SK-N-SH (cell line): ENCODE results near the gene LINC00305. TPM values are rescaled to one million over a fixed set of nuclear protein-coding genes. Genes with fewer than 3 reads are reported as not detected.

Experiments used
- CTCF ChIA-PET: fragments of 300-600, 350-600 bp; formaldehyde crosslinking; extraction: SDS; loops from one replicate; lab custom pipeline; 2021; lab: Yijun Ruan, JAX
- POLR2A ChIA-PET: fragments of 350-600 bp; sonication (Branson Sonifier 250); formaldehyde crosslinking; extraction: SDS; loops from one replicate; lab custom pipeline; 2020; ENCODE audit warnings: antibody characterized with exemption, inconsistent platforms; lab: Yijun Ruan, JAX
- DNase-seq: peaks from one replicate; pipeline ENCODE4 v3.0.0; 2012
- H2AFZ ChIP-seq: fragments of 200-600 bp; sonication (generic); 2 replicates; pipeline ENCODE4 v1.8.1; 2016; ENCODE audit warnings: antibody characterized with exemption, mild to moderate bottlenecking, low read depth
- H3F3A ChIP-seq: fragments of 200-600 bp; sonication (generic); replicated peaks from 2 replicates; pipeline ENCODE3; 2016; ENCODE audit warnings: antibody characterized with exemption, mild to moderate bottlenecking; ENCODE audit not compliant: insufficient read depth
- H3K27ac ChIP-seq, 2 experiments: fragments of 200-500 bp in 1 of 2; fragments of 200-600 bp in 1 of 2; sonication (Bioruptor generic) in 1 of 2; sonication (generic), shearing (Covaris generic) in 1 of 2; 2 replicates each; pipeline versions ENCODE4 v1.5.1 to v1.6.1; 2014 to 2016; ENCODE audit warnings: low read depth in 2 of 2, inconsistent platforms in 1 of 2, low read length in 1 of 2, mild to moderate bottlenecking in 1 of 2, mixed read lengths in 1 of 2
- H3K27me3 ChIP-seq: fragments of 200-600 bp; sonication (generic), shearing (Covaris generic); 2 replicates; pipeline ENCODE4 v1.6.1; 2016; ENCODE audit warnings: mixed run types; ENCODE audit not compliant: insufficient read depth
- H3K36me3 ChIP-seq, 2 experiments: fragments of 200-500 bp in 1 of 2; fragments of 200-600 bp in 1 of 2; sonication (Bioruptor generic) in 1 of 2; sonication (generic) in 1 of 2; replicated peaks in 1 of 2; 2 replicates each; pipeline versions ENCODE3 to v1.5.1; 2014 to 2016; ENCODE audit warnings: low read length in 1 of 2, mild to moderate bottlenecking in 1 of 2; ENCODE audit not compliant: insufficient read depth in 2 of 2, control insufficient read depth in 1 of 2
- H3K4me1 ChIP-seq, 2 experiments: fragments of 200-500 bp in 1 of 2; fragments of 200-600 bp in 1 of 2; sonication (Bioruptor generic) in 1 of 2; sonication (generic), shearing (Covaris generic) in 1 of 2; 2 replicates each; pipeline versions ENCODE4 v1.5.1 to v1.6.1; 2014 to 2016; ENCODE audit warnings: low read depth in 1 of 2, low read length in 1 of 2, mixed run types in 1 of 2; ENCODE audit not compliant: insufficient read depth in 2 of 2, control insufficient read depth in 1 of 2
- H3K4me2 ChIP-seq: fragments of 200-600 bp; sonication (generic), shearing (Covaris generic); 2 replicates; pipeline ENCODE4 v1.6.1; 2017; ENCODE audit warnings: mixed run types
- H3K4me3 ChIP-seq, 2 experiments: fragments of 200-500 bp in 1 of 2; fragments of 200-600 bp in 1 of 2; sonication (Bioruptor generic) in 1 of 2; sonication (generic), shearing (Covaris generic) in 1 of 2; 2 replicates each; pipeline versions ENCODE4 v1.5.1 to v1.8.1; 2014 to 2016; ENCODE audit warnings: low read depth in 2 of 2, inconsistent platforms in 1 of 2, low read length in 1 of 2, mild to moderate bottlenecking in 1 of 2, mixed read lengths in 1 of 2, moderate library complexity in 1 of 2
- H3K79me2 ChIP-seq: fragments of 200-600 bp; sonication (generic); 2 replicates; pipeline ENCODE4 v1.8.1; 2017; ENCODE audit warnings: mild to moderate bottlenecking; ENCODE audit not compliant: insufficient read depth
- H3K9ac ChIP-seq: fragments of 200-600 bp; sonication (generic); 2 replicates; pipeline ENCODE4 v1.6.1; 2017; ENCODE audit warnings: mixed run types
- H3K9me2 ChIP-seq: fragments of 200-600 bp; sonication (generic); 2 replicates; pipeline ENCODE4 v1.6.1; 2017; ENCODE audit warnings: mixed run types
- H3K9me3 ChIP-seq: fragments of 200-600 bp; sonication (generic); 2 replicates; pipeline ENCODE4 v1.6.1; 2017; ENCODE audit warnings: mixed run types, mild to moderate bottlenecking, moderate library complexity
- H4K20me1 ChIP-seq: fragments of 200-600 bp; sonication (generic); 2 replicates; pipeline ENCODE4 v1.6.1; 2017; ENCODE audit warnings: mild to moderate bottlenecking, mixed run types; ENCODE audit not compliant: insufficient read depth
- CHD2 ChIP-seq: fragments of 150-350 bp; IDR thresholded peaks from 2 replicates; pipeline ENCODE4 v1.6.1; 2018; ENCODE audit warnings: low read length; ENCODE audit not compliant: partially characterized antibody
- ELF1 ChIP-seq: IDR thresholded peaks from 2 replicates; pipeline ENCODE4 v1.4.0; 2012
- EP300 ChIP-seq, 2 experiments: IDR thresholded peaks; 2 replicates each; pipeline versions ENCODE4 v1.4.0 to v1.6.1; 2012; ENCODE audit warnings: borderline replicate concordance in 1 of 2, low read depth in 1 of 2, low read length in 1 of 2
- FOXM1 ChIP-seq: IDR thresholded peaks from 2 replicates; pipeline ENCODE4 v1.4.0; 2012; ENCODE audit warnings: low read depth, mild to moderate bottlenecking
- GABPA ChIP-seq: IDR thresholded peaks from 2 replicates; pipeline ENCODE4 v1.4.0; 2012; ENCODE audit warnings: low read depth, mild to moderate bottlenecking
- JUND ChIP-seq: IDR thresholded peaks from 2 replicates; pipeline ENCODE4 v1.4.0; 2012
- MEF2A ChIP-seq: IDR thresholded peaks from 2 replicates; pipeline ENCODE4 v1.4.0; 2012; ENCODE audit warnings: low read depth, borderline replicate concordance
- MXI1 ChIP-seq: IDR thresholded peaks from 2 replicates; pipeline ENCODE4 v1.6.1; 2012; ENCODE audit warnings: mild to moderate bottlenecking, low read depth, low read length, improper control_type of control experiment
- NFIC ChIP-seq: IDR thresholded peaks from 2 replicates; pipeline ENCODE4 v1.4.0; 2012; ENCODE audit warnings: borderline replicate concordance
- RAD21 ChIP-seq: IDR thresholded peaks from 2 replicates; pipeline ENCODE4 v1.6.1; 2012; ENCODE audit warnings: mild to moderate bottlenecking, low read length
- RCOR1 ChIP-seq: fragments of 150-350 bp; IDR thresholded peaks from 2 replicates; pipeline ENCODE4 v1.6.1; 2017; ENCODE audit warnings: antibody characterized with exemption, low read length
- RFX5 ChIP-seq: IDR thresholded peaks from 2 replicates; pipeline ENCODE4 v1.6.1; 2012; ENCODE audit warnings: mild to moderate bottlenecking, improper control_type of control experiment, low read length
- SIN3A ChIP-seq: IDR thresholded peaks from 2 replicates; pipeline ENCODE4 v1.6.1; 2012; ENCODE audit warnings: low read depth, mild to moderate bottlenecking, low read length, moderate library complexity, borderline replicate concordance
- SMC3 ChIP-seq: IDR thresholded peaks from 2 replicates; pipeline ENCODE4 v1.6.1; 2012; ENCODE audit warnings: low read depth, low read length, improper control_type of control experiment
- TAF1 ChIP-seq: IDR thresholded peaks from 2 replicates; pipeline ENCODE4 v1.6.1; 2012; ENCODE audit warnings: low read depth, mild to moderate bottlenecking, low read length, moderate library complexity, borderline replicate concordance
- WGBS: methylation state at CpG from one replicate; pipeline ENCODE4 v1.1.6; 2017; ENCODE audit warnings: low lambda C conversion rate; 5-methylcytosine and 5-hydroxymethylcytosine counted together
- polyA plus RNA-seq, 3 experiments: library from polyadenylated mRNA; depleted of rRNA; stranded (reverse); fragments of >200 nt; gene quantifications; 2 replicates each; pipeline ENCODE4 v1.2.3, GENCODE V29; 2012
- TF ChIP-seq, protein P1 (sequence below): IDR thresholded peaks from 2 replicates; pipeline ENCODE4; 2012
- TF ChIP-seq, protein P2 (sequence below): IDR thresholded peaks from 2 replicates; pipeline ENCODE4 v1.4.0; 2012; ENCODE audit warnings: low read depth, borderline replicate concordance

The LINC00305 gene
- polyA plus RNA-seq, 1 of the 3 experiments (the other 2 are of a cell fraction), result not detected

DNA sequence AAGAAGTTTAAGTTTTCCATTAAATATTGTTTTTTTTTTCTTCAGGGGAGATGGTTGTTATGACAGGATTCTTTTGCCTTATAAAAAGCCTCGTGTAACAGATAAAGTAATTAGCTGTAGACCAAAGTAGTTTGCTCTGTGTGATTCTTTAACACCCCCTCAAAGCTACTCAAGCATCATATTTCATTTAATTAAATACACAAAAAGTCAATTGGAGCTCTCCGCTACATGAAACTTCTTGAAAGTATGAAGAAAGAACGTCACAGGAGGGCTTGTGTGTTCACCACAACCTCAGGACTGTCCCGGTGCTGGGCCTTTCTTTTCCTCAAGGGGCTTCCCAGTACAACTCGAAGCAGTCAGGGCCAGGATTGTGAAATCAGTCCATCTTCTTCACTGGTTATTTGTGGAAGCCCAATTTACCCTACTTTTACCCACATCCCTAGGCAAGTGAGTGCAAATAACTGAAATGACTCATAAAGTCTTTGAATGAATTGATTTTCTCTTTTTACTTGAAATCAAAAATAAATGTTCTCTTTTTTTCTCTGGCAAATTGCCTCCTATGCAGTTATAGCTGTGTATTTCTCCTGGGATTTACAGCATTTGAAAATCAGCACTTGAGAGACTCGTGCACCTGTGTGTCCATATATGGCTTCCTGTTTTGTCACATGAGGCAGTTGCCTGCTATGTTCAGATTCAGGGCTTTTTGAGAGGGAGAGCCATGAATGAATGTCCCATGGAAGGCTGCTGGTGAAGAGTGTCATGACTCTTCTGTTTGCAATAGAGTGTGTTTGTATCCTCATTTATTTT, 48.6 kb downstream of the LINC00305 start:
- Histone ChIP-seq H3K9me2 (no peaks in the 10 kb centered on the region), H3F3A (no peaks in the 10 kb centered on the region), H3K4me3 (no peak overlapping the region), H3K4me1 (no peaks in the 10 kb centered on the region), H3K27ac (no peak overlapping the region), H2AFZ (no peak overlapping the region), H3K9me3 (0 out of 2 replicates have a peak, but pooled peaks cover 3% of the 10 kb centered on the region), H3K4me2 (no peak overlapping the region), H3K36me3 (no peaks in the 10 kb centered on the region), H4K20me1 (no peaks in the 10 kb centered on the region), H3K9ac (no peak overlapping the region), H3K79me2 (no peaks in the 10 kb centered on the region), H3K27me3 (no peaks in the 10 kb centered on the region)
- TF ChIP-seq MXI1, result no peak
- no peak for TF ChIP-seq NFIC
- no peak for TF ChIP-seq EP300 (IDR thresholded peaks at IDR 0.05; ENCODE audit: borderline replicate concordance in 1 of 2, low read depth in 1 of 2, low read length in 1 of 2)
- TF ChIP-seq TAF1, result no peak
- TF ChIP-seq, protein P1, sequence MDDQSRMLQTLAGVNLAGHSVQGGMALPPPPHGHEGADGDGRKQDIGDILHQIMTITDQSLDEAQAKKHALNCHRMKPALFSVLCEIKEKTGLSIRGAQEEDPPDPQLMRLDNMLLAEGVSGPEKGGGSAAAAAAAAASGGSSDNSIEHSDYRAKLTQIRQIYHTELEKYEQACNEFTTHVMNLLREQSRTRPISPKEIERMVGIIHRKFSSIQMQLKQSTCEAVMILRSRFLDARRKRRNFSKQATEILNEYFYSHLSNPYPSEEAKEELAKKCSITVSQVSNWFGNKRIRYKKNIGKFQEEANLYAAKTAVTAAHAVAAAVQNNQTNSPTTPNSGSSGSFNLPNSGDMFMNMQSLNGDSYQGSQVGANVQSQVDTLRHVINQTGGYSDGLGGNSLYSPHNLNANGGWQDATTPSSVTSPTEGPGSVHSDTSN, result no peak
- no peak for TF ChIP-seq JUND
- 23% methylated on average over 6 of the region's 6 CpGs for WGBS
- POLR2A ChIA-PET, result no interaction called here
- CTCF ChIA-PET, result no interaction called here
- DNase-seq, result no peak

DNA sequence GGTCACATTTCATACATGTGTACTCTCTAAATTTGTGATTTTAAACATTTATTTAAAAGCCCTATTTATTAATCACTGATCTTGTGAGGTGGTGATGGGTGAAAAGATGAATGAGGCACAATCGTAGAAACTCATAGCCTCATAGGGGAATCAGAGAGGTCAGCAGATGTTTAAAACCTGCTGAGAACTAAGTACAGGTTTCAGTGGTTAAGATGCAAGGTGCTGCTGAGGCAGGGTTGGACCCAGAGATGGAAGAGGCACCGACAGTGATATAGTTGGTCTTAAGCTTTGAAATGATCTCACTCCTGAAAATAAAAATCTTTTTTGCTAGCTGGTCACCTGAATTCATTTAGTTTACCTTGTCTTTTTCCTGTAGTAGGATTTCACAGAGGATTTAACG, 49.6 kb downstream of the LINC00305 start:
- Histone ChIP-seq H3K36me3 (no peaks in the 10 kb centered on the region), H3K4me3 (no peak overlapping the region), H3K27ac (no peak overlapping the region), H3K4me2 (no peak overlapping the region), H4K20me1 (no peaks in the 10 kb centered on the region), H3K9me2 (no peaks in the 10 kb centered on the region), H3K9me3 (0 out of 2 replicates have a peak, but pooled peaks cover 3% of the 10 kb centered on the region), H3K27me3 (no peaks in the 10 kb centered on the region), H3K9ac (no peak overlapping the region), H3F3A (no peaks in the 10 kb centered on the region), H3K4me1 (no peaks in the 10 kb centered on the region), H2AFZ (no peak overlapping the region), H3K79me2 (no peaks in the 10 kb centered on the region)
- no peak for DNase-seq
- TF ChIP-seq RFX5 (no peak), CHD2 (no peak), MEF2A (no peak), FOXM1 (no peak), NFIC (no peak), GABPA (no peak), SIN3A (no peak), RCOR1 (no peak), SMC3 (no peak), RAD21 (no peak), ELF1 (no peak)
- TF ChIP-seq, protein P2, sequence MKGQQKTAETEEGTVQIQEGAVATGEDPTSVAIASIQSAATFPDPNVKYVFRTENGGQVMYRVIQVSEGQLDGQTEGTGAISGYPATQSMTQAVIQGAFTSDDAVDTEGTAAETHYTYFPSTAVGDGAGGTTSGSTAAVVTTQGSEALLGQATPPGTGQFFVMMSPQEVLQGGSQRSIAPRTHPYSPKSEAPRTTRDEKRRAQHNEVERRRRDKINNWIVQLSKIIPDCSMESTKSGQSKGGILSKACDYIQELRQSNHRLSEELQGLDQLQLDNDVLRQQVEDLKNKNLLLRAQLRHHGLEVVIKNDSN, result no peak
- CTCF ChIA-PET, result interaction anchor here (0.6 kb wide), 1 partner anchor 1368 kb away, joined by 3 read pairs; no protein-coding TSS in a partner anchor
- WGBS, result 37% methylated on average over 3 of the region's 3 CpGs
- POLR2A ChIA-PET, result no interaction called here
